DOHH2 (cell line): ENCODE measurements around the gene DNAH2.

Experiments used
- H3F3A ChIP-seq: fragments of 200-600 bp; sonication (generic), shearing (Covaris generic); 2 replicates; pipeline ENCODE4 v1.6.0; 2016; ENCODE audit warnings: antibody characterized with exemption, mild to moderate bottlenecking; ENCODE audit not compliant: control insufficient read depth, insufficient read depth
- H3K27ac ChIP-seq: fragments of 200-600 bp; sonication (generic); 2 replicates; pipeline ENCODE4 v1.5.1; 2014; ENCODE audit warnings: low read depth, mild to moderate bottlenecking, low read length, moderate library complexity
- H3K27me3 ChIP-seq: fragments of 200-600 bp; sonication (generic); 2 replicates; pipeline ENCODE4 v1.6.1; 2014; ENCODE audit warnings: mild to moderate bottlenecking, low read length, mixed read lengths; ENCODE audit not compliant: control insufficient read depth
- H3K36me3 ChIP-seq: fragments of 200-600 bp; sonication (generic); 2 replicates; pipeline ENCODE4 v1.6.1; 2014; ENCODE audit warnings: mild to moderate bottlenecking, low read length, moderate library complexity, mixed read lengths; ENCODE audit not compliant: control insufficient read depth
- H3K4me1 ChIP-seq: fragments of 200-600 bp; sonication (generic); 2 replicates; pipeline ENCODE4 v1.6.1; 2014; ENCODE audit warnings: mild to moderate bottlenecking, low read length, mixed read lengths; ENCODE audit not compliant: control insufficient read depth
- H3K4me2 ChIP-seq: fragments of 200-600 bp; sonication (generic); 2 replicates; pipeline ENCODE4 v1.6.0; 2014; ENCODE audit warnings: mild to moderate bottlenecking, low read length, moderate library complexity
- H3K4me3 ChIP-seq: fragments of 200-600 bp; sonication (generic); 2 replicates; pipeline ENCODE4 v1.5.1; 2014; ENCODE audit warnings: mild to moderate bottlenecking, low read length, mixed read lengths
- H3K79me2 ChIP-seq: fragments of 200-600 bp; sonication (generic); 2 replicates; pipeline ENCODE4 v1.6.1; 2014; ENCODE audit warnings: mild to moderate bottlenecking, low read length, mixed read lengths; ENCODE audit not compliant: control insufficient read depth
- H3K9me2 ChIP-seq: fragments of 200-600 bp; sonication (generic); replicated peaks from 2 replicates; pipeline ENCODE4 v1.6.1; 2014; ENCODE audit warnings: mild to moderate bottlenecking, low read length, mixed read lengths; ENCODE audit not compliant: control insufficient read depth
- H3K9me3 ChIP-seq: fragments of 200-600 bp; sonication (generic); 2 replicates; pipeline ENCODE4 v1.6.1; 2014; ENCODE audit warnings: antibody characterized with exemption, low read length, mixed read lengths; ENCODE audit not compliant: control insufficient read depth, insufficient read depth
- H4K20me1 ChIP-seq: fragments of 200-600 bp; sonication (generic); 2 replicates; pipeline ENCODE4 v1.6.0; 2014; ENCODE audit warnings: low read depth, mild to moderate bottlenecking, antibody characterized with exemption, low read length, moderate library complexity; ENCODE audit not compliant: control insufficient read depth, insufficient read depth
- CTCF ChIP-seq: fragments of 200-600 bp; sonication (generic); IDR thresholded peaks from one replicate; pipeline ENCODE4 v1.5.1; 2014; ENCODE audit warnings: antibody characterized with exemption, mild to moderate bottlenecking, low read depth, low read length; ENCODE audit not compliant: poor library complexity, severe bottlenecking
- EZH2phosphoT487 ChIP-seq: fragments of 200-600 bp; sonication (generic); IDR thresholded peaks from 2 replicates; pipeline ENCODE4 v1.6.1; 2017; ENCODE audit warnings: borderline replicate concordance, mild to moderate bottlenecking, antibody characterized with exemption, low read length, moderate library complexity, mixed read lengths

The DNAH2 gene

GRCh38 chr17:7837408-7838088 lies 120.0 kb downstream of the DNAH2 start:
- H3K4me3 ChIP-seq: peak overlapping the region; percentile 78
- no peaks in the 10 kb centered on the region for H3K9me3 ChIP-seq
- H3K36me3 ChIP-seq: peaks cover 34% of the 10 kb centered on the region
- H3K9me2 ChIP-seq: no peaks in the 10 kb centered on the region
- peaks cover 40% of the 10 kb centered on the region for H3F3A ChIP-seq
- peak overlapping the region; percentile 93 for H3K4me2 ChIP-seq
- H4K20me1 ChIP-seq: no peaks in the 10 kb centered on the region
- no peak for TF ChIP-seq CTCF
- no peak for TF ChIP-seq EZH2phosphoT487
- H3K27me3 ChIP-seq: peaks cover 5% of the 10 kb centered on the region; the same call in 1 of the 2 replicates
- peaks cover 53% of the 10 kb centered on the region for H3K4me1 ChIP-seq
- H3K27ac ChIP-seq: peak overlapping the region; percentile 89
- peaks cover 48% of the 10 kb centered on the region for H3K79me2 ChIP-seq

- Histone ChIP-seq H3K79me2 (peaks cover 56% of the 10 kb centered on the region), H3K4me3 (peak overlapping the region; percentile 87), H3F3A (peaks cover 48% of the 10 kb centered on the region), H3K36me3 (peaks cover 38% of the 10 kb centered on the region), H3K9me3 (no peaks in the 10 kb centered on the region), H3K27ac (peak overlapping the region; percentile 96), H3K4me1 (peaks cover 46% of the 10 kb centered on the region), H3K4me2 (peak overlapping the region; percentile 93), H3K27me3 (no peaks in the 10 kb centered on the region), H3K9me2 (no peaks in the 10 kb centered on the region), H4K20me1 (no peaks in the 10 kb centered on the region)
- TF ChIP-seq EZH2phosphoT487: no peak
- no peak for TF ChIP-seq CTCF
Observed at GRCh38 chr17:7838090-7839075, 120.8 kb downstream of the DNAH2 start.

GRCh38 chr17:7839190-7839875 lies 121.8 kb downstream of the DNAH2 start:
- Histone ChIP-seq H3K4me1 (peaks cover 42% of the 10 kb centered on the region), H3K9me2 (no peaks in the 10 kb centered on the region), H3K36me3 (peaks cover 42% of the 10 kb centered on the region), H3F3A (peaks cover 48% of the 10 kb centered on the region), H3K79me2 (peaks cover 61% of the 10 kb centered on the region), H3K4me2 (peak overlapping the region; percentile 93), H3K9me3 (no peaks in the 10 kb centered on the region), H3K27ac (peak overlapping the region; percentile 96), H3K4me3 (peak overlapping the region; percentile 87), H4K20me1 (no peaks in the 10 kb centered on the region), H3K27me3 (no peaks in the 10 kb centered on the region)
- no peak for TF ChIP-seq CTCF
- no peak for TF ChIP-seq EZH2phosphoT487
